DOHH2 (cell line): ENCODE measurements around the gene CD70.
A peak's percentile ranks its signal among the peaks of the same experiment; 100 is the strongest.
"Not testable (repeated sequence)": the region's sequence is repeated elsewhere in the genome, so short reads cannot be mapped to it uniquely, and the experiment has no call there.

Experiments used
- H3F3A ChIP-seq: fragments of 200-600 bp; sonication (generic), shearing (Covaris generic); 2 replicates; pipeline ENCODE4 v1.6.0; 2016; ENCODE audit warnings: antibody characterized with exemption, mild to moderate bottlenecking; ENCODE audit not compliant: control insufficient read depth, insufficient read depth
- H3K27ac ChIP-seq: fragments of 200-600 bp; sonication (generic); 2 replicates; pipeline ENCODE4 v1.5.1; 2014; ENCODE audit warnings: low read depth, mild to moderate bottlenecking, low read length, moderate library complexity
- H3K27me3 ChIP-seq: fragments of 200-600 bp; sonication (generic); 2 replicates; pipeline ENCODE4 v1.6.1; 2014; ENCODE audit warnings: mild to moderate bottlenecking, low read length, mixed read lengths; ENCODE audit not compliant: control insufficient read depth
- H3K36me3 ChIP-seq: fragments of 200-600 bp; sonication (generic); 2 replicates; pipeline ENCODE4 v1.6.1; 2014; ENCODE audit warnings: mild to moderate bottlenecking, low read length, moderate library complexity, mixed read lengths; ENCODE audit not compliant: control insufficient read depth
- H3K4me1 ChIP-seq: fragments of 200-600 bp; sonication (generic); 2 replicates; pipeline ENCODE4 v1.6.1; 2014; ENCODE audit warnings: mild to moderate bottlenecking, low read length, mixed read lengths; ENCODE audit not compliant: control insufficient read depth
- H3K4me2 ChIP-seq: fragments of 200-600 bp; sonication (generic); 2 replicates; pipeline ENCODE4 v1.6.0; 2014; ENCODE audit warnings: mild to moderate bottlenecking, low read length, moderate library complexity
- H3K4me3 ChIP-seq: fragments of 200-600 bp; sonication (generic); 2 replicates; pipeline ENCODE4 v1.5.1; 2014; ENCODE audit warnings: mild to moderate bottlenecking, low read length, mixed read lengths
- H3K79me2 ChIP-seq: fragments of 200-600 bp; sonication (generic); 2 replicates; pipeline ENCODE4 v1.6.1; 2014; ENCODE audit warnings: mild to moderate bottlenecking, low read length, mixed read lengths; ENCODE audit not compliant: control insufficient read depth
- H3K9me2 ChIP-seq: fragments of 200-600 bp; sonication (generic); replicated peaks from 2 replicates; pipeline ENCODE4 v1.6.1; 2014; ENCODE audit warnings: mild to moderate bottlenecking, low read length, mixed read lengths; ENCODE audit not compliant: control insufficient read depth
- H3K9me3 ChIP-seq: fragments of 200-600 bp; sonication (generic); 2 replicates; pipeline ENCODE4 v1.6.1; 2014; ENCODE audit warnings: antibody characterized with exemption, low read length, mixed read lengths; ENCODE audit not compliant: control insufficient read depth, insufficient read depth
- H4K20me1 ChIP-seq: fragments of 200-600 bp; sonication (generic); 2 replicates; pipeline ENCODE4 v1.6.0; 2014; ENCODE audit warnings: low read depth, mild to moderate bottlenecking, antibody characterized with exemption, low read length, moderate library complexity; ENCODE audit not compliant: control insufficient read depth, insufficient read depth
- EZH2phosphoT487 ChIP-seq: fragments of 200-600 bp; sonication (generic); IDR thresholded peaks from 2 replicates; pipeline ENCODE4 v1.6.1; 2017; ENCODE audit warnings: borderline replicate concordance, mild to moderate bottlenecking, antibody characterized with exemption, low read length, moderate library complexity, mixed read lengths
- TF ChIP-seq, protein P1 (sequence below): fragments of 200-600 bp; sonication (generic); IDR thresholded peaks from one replicate; pipeline ENCODE4 v1.5.1; 2014; ENCODE audit warnings: antibody characterized with exemption, mild to moderate bottlenecking, low read depth, low read length; ENCODE audit not compliant: poor library complexity, severe bottlenecking

CD70 gene

DNA sequence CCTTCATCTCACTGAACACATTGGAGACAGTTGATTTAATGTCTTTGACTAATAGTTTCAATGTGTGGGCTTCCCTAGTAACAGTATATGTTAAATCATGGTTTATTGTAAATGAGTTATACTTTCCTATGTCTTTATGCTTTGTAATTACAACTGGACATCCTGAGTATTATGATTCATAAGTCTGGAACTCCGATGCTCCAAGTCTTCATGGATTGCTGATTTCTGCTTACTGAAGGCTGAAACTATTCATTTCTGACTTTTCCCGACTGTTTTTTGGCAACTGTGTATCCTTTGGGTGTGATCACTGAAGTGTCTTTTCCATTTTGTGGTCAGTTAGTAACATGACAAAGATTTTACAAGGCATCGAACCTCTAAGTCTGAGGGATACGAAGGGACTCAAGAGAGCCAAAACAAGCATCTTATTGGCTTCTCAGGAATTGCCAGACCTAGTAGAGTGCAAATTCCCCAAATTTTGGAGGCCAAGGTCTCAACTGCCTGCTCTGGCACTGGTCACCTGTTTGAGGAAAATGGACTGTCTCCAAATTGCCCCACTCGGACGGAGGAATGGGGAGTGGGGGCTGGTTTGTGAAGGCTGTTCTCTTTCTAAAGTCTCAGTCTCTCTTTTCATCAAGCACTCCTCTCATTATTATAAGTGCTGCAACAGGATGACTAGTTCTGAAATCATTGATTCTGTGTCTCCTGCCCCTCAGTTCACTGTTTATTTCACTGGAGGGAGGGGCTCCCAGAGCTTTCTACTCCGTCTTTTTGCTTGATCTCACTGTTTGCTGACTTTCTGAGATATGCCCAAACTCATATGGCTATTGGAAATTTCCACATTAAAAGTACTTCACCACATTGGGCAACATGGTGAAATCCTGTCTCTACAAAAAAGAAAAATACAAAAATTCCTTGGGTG lies 20.2 kb upstream of the CD70 start:
- peaks cover 15% of the 10 kb centered on the region for H3K4me1 ChIP-seq
- no peaks in the 10 kb centered on the region for H3K9me2 ChIP-seq
- H3K4me3 ChIP-seq: no peak overlapping the region
- H3K36me3 ChIP-seq: no peaks in the 10 kb centered on the region
- peaks cover 16% of the 10 kb centered on the region for H3K27me3 ChIP-seq
- TF ChIP-seq, protein P1, sequence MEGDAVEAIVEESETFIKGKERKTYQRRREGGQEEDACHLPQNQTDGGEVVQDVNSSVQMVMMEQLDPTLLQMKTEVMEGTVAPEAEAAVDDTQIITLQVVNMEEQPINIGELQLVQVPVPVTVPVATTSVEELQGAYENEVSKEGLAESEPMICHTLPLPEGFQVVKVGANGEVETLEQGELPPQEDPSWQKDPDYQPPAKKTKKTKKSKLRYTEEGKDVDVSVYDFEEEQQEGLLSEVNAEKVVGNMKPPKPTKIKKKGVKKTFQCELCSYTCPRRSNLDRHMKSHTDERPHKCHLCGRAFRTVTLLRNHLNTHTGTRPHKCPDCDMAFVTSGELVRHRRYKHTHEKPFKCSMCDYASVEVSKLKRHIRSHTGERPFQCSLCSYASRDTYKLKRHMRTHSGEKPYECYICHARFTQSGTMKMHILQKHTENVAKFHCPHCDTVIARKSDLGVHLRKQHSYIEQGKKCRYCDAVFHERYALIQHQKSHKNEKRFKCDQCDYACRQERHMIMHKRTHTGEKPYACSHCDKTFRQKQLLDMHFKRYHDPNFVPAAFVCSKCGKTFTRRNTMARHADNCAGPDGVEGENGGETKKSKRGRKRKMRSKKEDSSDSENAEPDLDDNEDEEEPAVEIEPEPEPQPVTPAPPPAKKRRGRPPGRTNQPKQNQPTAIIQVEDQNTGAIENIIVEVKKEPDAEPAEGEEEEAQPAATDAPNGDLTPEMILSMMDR: no peak
- TF ChIP-seq EZH2phosphoT487: no peak
- no peak overlapping the region for H3K27ac ChIP-seq
- no peaks in the 10 kb centered on the region for H4K20me1 ChIP-seq
- H3F3A ChIP-seq: no peaks in the 10 kb centered on the region
- H3K79me2 ChIP-seq: no peaks in the 10 kb centered on the region
- H3K4me2 ChIP-seq: no peak overlapping the region
- H3K9me3 ChIP-seq: no peaks in the 10 kb centered on the region

DNA sequence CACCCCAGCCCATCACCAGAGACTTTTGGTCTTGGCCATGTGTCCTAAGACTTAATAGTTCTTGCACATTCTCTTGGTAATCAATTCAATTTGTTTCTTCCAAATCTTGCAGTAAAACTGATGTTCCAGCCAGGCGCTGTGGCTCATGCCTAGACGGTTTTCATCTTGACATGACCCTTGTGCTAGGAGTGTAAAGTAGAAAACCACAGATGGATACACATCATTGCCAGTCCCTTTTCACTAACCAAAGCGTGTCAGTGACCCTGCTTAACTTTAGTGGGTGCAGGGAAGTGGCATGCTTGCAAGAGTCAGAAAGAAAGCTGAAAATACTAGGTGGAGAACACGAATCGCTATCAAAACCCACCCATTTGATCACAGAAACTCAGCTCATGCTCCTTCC lies 18.0 kb upstream of the CD70 start:
- Histone ChIP-seq H3K27ac (no peak overlapping the region), H3K36me3 (no peaks in the 10 kb centered on the region), H3K9me2 (no peaks in the 10 kb centered on the region), H3K4me1 (peaks cover 27% of the 10 kb centered on the region), H3K4me2 (no peak overlapping the region), H3F3A (peaks cover 2% of the 10 kb centered on the region; the same call in 1 of the 2 replicates), H3K4me3 (no peak overlapping the region), H4K20me1 (no peaks in the 10 kb centered on the region), H3K9me3 (no peaks in the 10 kb centered on the region), H3K27me3 (peaks cover 13% of the 10 kb centered on the region), H3K79me2 (no peaks in the 10 kb centered on the region)
- TF ChIP-seq EZH2phosphoT487: no peak

DNA sequence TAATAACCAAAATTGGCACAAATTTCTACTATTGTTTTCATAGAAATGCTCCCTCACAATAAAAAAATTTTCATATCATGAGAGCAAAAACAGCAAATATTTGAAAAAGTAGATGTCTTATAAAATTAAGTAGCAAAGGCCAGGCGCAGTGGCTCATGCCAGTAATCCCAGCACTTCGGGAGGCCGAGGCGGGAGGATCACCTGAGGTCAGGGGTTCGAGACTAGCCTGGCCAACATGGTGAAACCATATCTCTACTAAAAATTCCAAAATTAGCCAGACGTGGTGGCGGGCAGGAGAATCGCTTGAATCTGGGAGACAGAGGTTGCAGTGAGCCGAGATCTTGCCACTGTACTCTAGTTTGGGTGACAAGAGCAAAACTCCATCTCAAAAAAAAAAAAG lies 17.2 kb upstream of the CD70 start:
- not testable (repeated sequence) for H3K9me2 ChIP-seq

DNA sequence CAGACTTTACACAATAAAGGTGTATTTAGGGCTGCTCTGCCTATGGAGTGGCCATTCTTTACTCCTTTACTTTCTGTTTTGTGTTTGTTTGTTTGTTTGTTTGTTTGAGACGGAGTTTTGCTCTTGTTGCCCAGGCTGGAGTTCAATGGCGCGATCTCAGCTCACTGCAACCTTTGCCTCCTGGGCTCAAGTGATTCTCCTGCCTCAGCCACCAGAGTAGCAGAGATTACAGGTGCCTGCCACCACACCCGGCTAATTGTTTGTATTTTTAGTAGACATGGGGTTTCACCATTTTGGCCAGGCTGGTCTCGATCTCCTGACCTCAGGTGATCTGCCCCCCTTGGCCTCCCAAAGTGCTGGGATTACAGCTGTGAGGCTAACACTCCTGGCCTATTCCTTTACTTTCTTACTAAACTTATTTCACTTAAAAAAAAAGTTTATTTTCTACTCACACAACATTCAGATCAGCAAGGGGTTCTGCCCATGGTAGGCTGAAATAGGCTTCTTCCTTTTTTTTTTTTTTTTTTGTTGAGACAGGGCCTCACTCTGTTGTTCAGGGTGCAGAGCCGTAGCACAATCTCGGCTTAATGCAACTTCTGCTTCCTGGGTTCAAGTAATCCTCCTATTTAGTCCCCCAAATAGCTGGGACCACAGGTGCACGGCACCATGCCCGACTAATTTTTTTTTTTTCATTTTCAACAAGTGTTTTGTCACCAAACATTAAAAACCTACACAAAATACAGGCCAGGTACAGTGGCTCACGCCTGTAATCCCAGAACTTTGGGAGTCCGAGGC lies 15.5 kb upstream of the CD70 start:
- peaks cover 51% of the 10 kb centered on the region for H3K4me1 ChIP-seq
- not testable (repeated sequence) for H3K36me3 ChIP-seq, H3K9me3 ChIP-seq, H3F3A ChIP-seq, H3K9me2 ChIP-seq, H4K20me1 ChIP-seq
- peaks cover 11% of the 10 kb centered on the region for H3K27me3 ChIP-seq
- H3K27ac ChIP-seq: 0 out of 2 replicates have a peak overlapping the region, but pooled peaks have one; percentile 7
- peaks cover 18% of the 10 kb centered on the region for H3K79me2 ChIP-seq
- H3K4me2 ChIP-seq: peak overlapping the region; percentile 26
- 0 out of 2 replicates have a peak overlapping the region, but pooled peaks have one; percentile 2 for H3K4me3 ChIP-seq

More for the DNA sequence above, 17.2 kb upstream of the CD70 start:
- Histone ChIP-seq H3K4me1 (peaks cover 34% of the 10 kb centered on the region), H3K27me3 (peaks cover 13% of the 10 kb centered on the region)
- H4K20me1 ChIP-seq, H3K4me3 ChIP-seq, H3K9me3 ChIP-seq, H3F3A ChIP-seq, H3K79me2 ChIP-seq, H3K36me3 ChIP-seq, H3K4me2 ChIP-seq, H3K27ac ChIP-seq: not testable (repeated sequence)
